Sigmoid colon (tissue), 7 donors: ENCODE results near the gene DNAH12. TPM values are rescaled to one million over a fixed set of nuclear protein-coding genes. Genes with fewer than 3 reads are reported as not detected.

Source experiments
- DNase-seq: peaks from one replicate; pipeline ENCODE4 v3.0.0-alpha.2; 2019
- H3K27ac ChIP-seq, 4 donors: fragments of 200-600 bp; sonication (generic); one replicate each; pipeline ENCODE4 v1.5.1; 2016 to 2019; ENCODE audit warnings: mild to moderate bottlenecking in 1 of 4
- H3K27me3 ChIP-seq, 3 donors: fragments of 200-600 bp; sonication (generic); one replicate each; pipeline ENCODE4 v1.5.1; 2019; ENCODE audit warnings: mild to moderate bottlenecking in 1 of 3
- H3K36me3 ChIP-seq, 4 donors: fragments of 200-600 bp; sonication (generic); one replicate each; pipeline ENCODE4 v1.5.1; 2016 to 2019
- H3K4me1 ChIP-seq, 4 donors: fragments of 200-600 bp; sonication (generic); one replicate each; pipeline ENCODE4 v1.5.1; 2017 to 2019
- H3K4me3 ChIP-seq, 4 donors: fragments of 200-600 bp; sonication (generic); one replicate each; pipeline ENCODE4 v1.5.1; 2017 to 2019; ENCODE audit warnings: mild to moderate bottlenecking in 2 of 4, moderate library complexity in 1 of 4
- H3K9me3 ChIP-seq, 4 donors: fragments of 200-600 bp in 3 of 4; sonication (generic) in 3 of 4; one replicate each; pipeline versions ENCODE4 v1.5.1 to v1.6.1; 2013 to 2019
- CTCF ChIP-seq, 4 experiments: fragments of 450-650 bp in 3 of 4; fragments of 200-600 bp in 1 of 4; IDR thresholded peaks; one replicate each; pipeline ENCODE4 v1.5.1; 2016 to 2019; ENCODE audit warnings: antibody characterized with exemption in 4 of 4, mild to moderate bottlenecking in 3 of 4, moderate library complexity in 2 of 4
- EP300 ChIP-seq, 4 donors: sonication (generic); formaldehyde crosslinking; IDR thresholded peaks; one replicate each; pipeline ENCODE4 v1.6.1; 2017; ENCODE audit warnings: antibody characterized with exemption in 4 of 4
- POLR2A ChIP-seq, 2 donors: fragments of 450-650 bp; IDR thresholded peaks; one replicate each; pipeline ENCODE4 v1.6.1; 2016; ENCODE audit warnings: antibody characterized with exemption in 2 of 2, mild to moderate bottlenecking in 2 of 2, moderate library complexity in 2 of 2
- POLR2AphosphoS5 ChIP-seq, 4 donors: sonication (generic); formaldehyde crosslinking; IDR thresholded peaks; one replicate each; pipeline ENCODE4 v1.6.1; 2017; ENCODE audit warnings: antibody characterized with exemption in 4 of 4
- WGBS, 2 donors: extraction: QIAGEN DNeasy Blood & Tissue Kit; methylation state at CpG; one replicate each; pipeline ENCODE4 v1.1.7; 2013; 5-methylcytosine and 5-hydroxymethylcytosine counted together
- intact Hi-C: fragments of 100-400 bp; cut with DNase I; formaldehyde crosslinking; loops from one replicate; pipeline ENCODE4 v1.15.1; 2023
- polyA plus RNA-seq, 3 donors: library from polyadenylated mRNA; stranded (reverse); fragments of 200-250 nt; gene quantifications; one replicate each; pipeline ENCODE4 v1.2.3, GENCODE V29; 2013
- total RNA-seq, 4 donors: library from RNA; depleted of rRNA; stranded (reverse); fragments of >200 nt; gene quantifications; one replicate each; pipeline ENCODE4 v1.1.0, GENCODE V29; 2016
- donor health status: healthy with polysubstance abuse.
- donor health status: Bipolar disorder and iron deficiency.
- donor health status: healthy.

The DNAH12 gene
- total and polyA plus RNA-seq, 7 donors: 0.16 to 0.28 (median 0.27) TPM; not detected in 4

DNA sequence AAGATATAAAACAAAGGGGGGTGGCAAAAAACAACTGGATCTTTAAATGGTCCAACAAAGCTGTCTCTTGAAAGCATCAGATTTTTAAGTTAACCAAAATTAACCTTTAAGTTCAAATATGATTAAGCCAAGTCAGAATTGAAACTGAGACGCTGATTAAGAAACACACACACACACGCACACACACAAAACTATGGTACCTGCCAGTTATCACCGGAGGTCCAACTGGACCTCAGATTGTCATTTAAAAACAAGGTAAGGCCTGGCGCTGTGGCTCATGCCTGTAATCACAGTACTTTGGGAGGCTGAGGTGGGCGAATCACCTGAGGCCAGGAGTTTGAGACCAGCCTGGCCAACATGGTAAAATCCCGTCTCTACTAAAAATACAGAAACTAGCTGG is 42.6 kb upstream of the DNAH12 start:
- WGBS, 2 donors: 76% methylated on average over 6 of the region's 6 CpGs
- H3K4me3 ChIP-seq: no peak overlapping the region
- H3K27me3 ChIP-seq: no peaks in the 10 kb centered on the region
- H3K27ac ChIP-seq: no peak overlapping the region
- DNase-seq: no peak
- H3K4me1 ChIP-seq: peaks cover 0 to 47% (median 24%) of the 10 kb centered on the region in 4 donors
- peaks cover 0 to 24% (median 0%) of the 10 kb centered on the region in 4 donors for H3K36me3 ChIP-seq
- intact Hi-C loops: no loop called here
- TF ChIP-seq CTCF (IDR thresholded peaks at IDR 0.05): no peak
- no peak for TF ChIP-seq POLR2A (IDR thresholded peaks at IDR 0.05)
- TF ChIP-seq EP300 (IDR thresholded peaks at IDR 0.05): no peak
- no peak for TF ChIP-seq POLR2AphosphoS5 (IDR thresholded peaks at IDR 0.05)
- no peaks in the 10 kb centered on the region for H3K9me3 ChIP-seq

- no peaks in the 10 kb centered on the region for H3K27me3 ChIP-seq
- H3K4me1 ChIP-seq: peaks cover 0 to 42% (median 22%) of the 10 kb centered on the region in 4 donors
- peaks cover 0 to 45% (median 11%) of the 10 kb centered on the region in 4 donors for H3K36me3 ChIP-seq
- H3K9me3 ChIP-seq: no peaks in the 10 kb centered on the region
- 16 to 66% methylated on average over 2 of the region's 2 CpGs for WGBS, 2 donors
- intact Hi-C loops: no loop called here
- no peak for TF ChIP-seq POLR2AphosphoS5 (IDR thresholded peaks at IDR 0.05)
- no peak for TF ChIP-seq EP300 (IDR thresholded peaks at IDR 0.05)
- no peak for TF ChIP-seq CTCF (IDR thresholded peaks at IDR 0.05)
- TF ChIP-seq POLR2A (IDR thresholded peaks at IDR 0.05): no peak
- no peak overlapping the region for H3K4me3 ChIP-seq
- H3K27ac ChIP-seq: no peak overlapping the region
- no peak for DNase-seq
These were observed 39.4 kb upstream of the DNAH12 start for GRCh38 chr3:57583544-57583943.

DNA sequence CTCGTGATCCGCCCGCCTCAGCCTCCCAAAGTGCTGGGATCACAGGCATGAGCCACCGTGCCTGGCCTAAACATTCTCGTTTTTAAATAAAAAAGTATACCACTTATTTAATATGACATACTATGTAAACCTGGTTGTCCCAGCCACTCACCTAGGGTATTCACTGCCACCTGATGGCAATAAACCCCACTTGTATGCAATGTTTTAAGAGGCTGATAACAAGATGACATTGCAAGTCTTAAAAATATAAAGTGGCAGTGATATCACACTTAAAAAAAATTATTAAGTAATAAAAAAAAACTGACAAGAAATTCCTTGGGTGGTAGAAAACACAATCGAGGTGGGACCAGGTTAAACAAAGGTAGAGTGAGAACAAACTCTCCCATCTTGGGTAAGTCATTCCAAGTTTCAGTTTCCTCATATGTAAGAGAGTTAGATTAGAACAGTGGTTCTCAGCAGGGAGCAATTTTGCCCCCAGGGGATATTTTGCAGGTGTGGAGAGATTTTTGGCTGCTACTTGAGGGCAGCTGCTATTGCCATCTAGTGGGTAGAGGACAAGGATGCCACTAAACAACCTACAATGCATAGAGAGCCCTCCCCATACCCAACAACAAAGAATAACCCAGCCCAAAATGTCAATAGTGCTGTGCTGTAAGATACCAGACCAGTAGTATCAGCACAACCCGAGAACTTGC is 38.5 kb upstream of the DNAH12 start:
- intact Hi-C loops: no loop called here
- H3K4me1 ChIP-seq: peaks cover 0 to 39% (median 20%) of the 10 kb centered on the region in 4 donors
- H3K27me3 ChIP-seq: no peaks in the 10 kb centered on the region
- H3K27ac ChIP-seq: no peak overlapping the region
- no peaks in the 10 kb centered on the region for H3K9me3 ChIP-seq
- TF ChIP-seq CTCF (IDR thresholded peaks at IDR 0.05): no peak
- no peak for TF ChIP-seq EP300 (IDR thresholded peaks at IDR 0.05)
- no peak for TF ChIP-seq POLR2A (IDR thresholded peaks at IDR 0.05)
- TF ChIP-seq POLR2AphosphoS5 (IDR thresholded peaks at IDR 0.05): no peak
- 32 to 74% methylated on average over 7 of the region's 7 CpGs for WGBS, 2 donors
- H3K4me3 ChIP-seq: no peak overlapping the region
- DNase-seq: no peak
- H3K36me3 ChIP-seq: peaks cover 0 to 54% (median 11%) of the 10 kb centered on the region in 4 donors

DNA sequence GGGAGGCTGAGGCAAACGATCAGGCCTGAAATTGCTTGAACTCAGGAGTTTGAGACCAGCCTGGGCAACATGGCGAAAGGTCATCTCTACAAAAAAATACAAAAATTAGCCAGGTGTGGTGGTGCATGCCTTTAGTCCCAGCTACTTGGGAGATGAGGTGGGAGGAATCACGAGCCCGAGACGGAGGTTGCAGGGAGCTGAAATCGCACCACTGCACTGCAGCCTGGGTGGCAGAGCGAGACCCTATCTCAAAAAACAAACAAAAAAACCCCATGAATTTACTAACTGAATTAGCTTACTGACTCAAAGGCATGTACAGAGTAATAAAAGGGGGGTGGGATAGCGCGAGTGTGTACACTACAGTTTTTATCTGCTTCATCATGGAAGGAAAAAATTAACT is 33.7 kb upstream of the DNAH12 start:
- Histone ChIP-seq H3K36me3 (peaks cover 0 to 77% (median 27%) of the 10 kb centered on the region in 4 donors), H3K4me3 (no peak overlapping the region), H3K4me1 (peaks cover 0 to 16% (median 13%) of the 10 kb centered on the region in 4 donors)

More for the DNA sequence above, 33.7 kb upstream of the DNAH12 start:
- WGBS, 2 donors: 44 to 76% methylated on average over 9 of the region's 9 CpGs
- H3K9me3 ChIP-seq: no peaks in the 10 kb centered on the region
- no peak overlapping the region for H3K27ac ChIP-seq
- H3K27me3 ChIP-seq: no peaks in the 10 kb centered on the region
- DNase-seq: no peak
- intact Hi-C loops: no loop called here
- TF ChIP-seq CTCF (IDR thresholded peaks at IDR 0.05): no peak
- TF ChIP-seq POLR2A (IDR thresholded peaks at IDR 0.05): no peak
- no peak for TF ChIP-seq POLR2AphosphoS5 (IDR thresholded peaks at IDR 0.05)
- no peak for TF ChIP-seq EP300 (IDR thresholded peaks at IDR 0.05)
